ENCODE data around the gene GASK1A.

DNA sequence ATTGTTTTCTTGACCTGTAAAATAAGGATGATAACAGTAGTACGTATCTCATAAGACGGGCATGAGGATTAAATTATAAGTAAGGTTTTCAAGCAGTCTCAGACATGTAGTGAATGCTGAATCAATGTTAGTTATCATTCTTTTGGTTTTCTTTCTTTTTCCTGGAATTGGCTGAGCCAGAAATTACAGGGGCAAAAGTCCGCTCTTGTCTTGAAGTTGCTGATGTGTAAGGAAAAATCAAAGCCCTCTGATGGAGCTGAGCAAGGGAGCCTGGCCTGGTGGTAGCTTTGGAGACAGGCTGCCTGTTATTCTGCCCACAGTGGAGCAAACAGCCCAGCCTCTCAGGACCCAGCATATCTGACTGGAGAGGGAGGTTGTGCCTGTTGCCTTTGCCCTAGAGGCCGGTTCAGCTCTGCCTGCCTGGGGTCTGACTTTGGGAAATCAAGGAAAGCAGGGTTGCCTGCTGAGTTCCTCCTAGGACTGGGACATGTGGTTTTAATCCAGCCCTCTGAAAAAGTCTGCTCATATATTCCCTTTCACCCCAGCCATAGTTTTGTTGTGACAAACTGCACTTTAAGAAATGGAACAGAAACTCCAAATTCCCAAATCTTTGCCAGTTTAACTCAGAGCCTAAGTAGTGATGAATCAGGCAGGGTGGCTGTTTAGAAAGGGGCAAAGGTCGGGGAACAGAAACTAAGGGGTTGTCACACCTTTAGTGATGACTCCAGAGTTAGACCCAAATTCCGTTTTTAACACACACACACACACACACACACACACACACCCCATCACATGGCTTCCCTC, 40.1 kb downstream of the GASK1A start:
- TF ChIP-seq POLR2A (IDR thresholded peaks at IDR 0.05) (no peak), CTCF (IDR thresholded peaks at IDR 0.05) (no peak)
